ENCODE measurements around the gene PTPRR. TPM values are rescaled to one million over a fixed set of nuclear protein-coding genes. Genes with fewer than 3 reads are reported as not detected.
"Not testable (repeated sequence)": the region's sequence is repeated elsewhere in the genome, so short reads cannot be mapped to it uniquely, and the experiment has no call there.

Gene PTPRR
- polyA plus RNA-seq, 1 of the 3 experiments (the other 2 are of a cell fraction), result 1.4 TPM

- H3K79me2 ChIP-seq (ENCODE audit: insufficient read depth), result no peaks in the 10 kb centered on the region
Measured at GRCh38 chr12:70809887-70810286, 110.7 kb downstream of the PTPRR start.

GRCh38 chr12:70807993-70808392 is 112.5 kb downstream of the PTPRR start:
- H3K9ac ChIP-seq; H3K4me3 ChIP-seq (ENCODE audit: low read depth in 2 of 2, low read length in 1 of 2); DNase-seq; POLR2A ChIA-PET; H3K36me3 ChIP-seq (replicated peaks in 1 of 2; ENCODE audit: control insufficient read depth in 1 of 2, insufficient read depth in 2 of 2, low read length in 1 of 2); H3K9me2 ChIP-seq; H3K4me1 ChIP-seq (ENCODE audit: control insufficient read depth in 1 of 2, insufficient read depth in 2 of 2, low read depth in 1 of 2, low read length in 1 of 2); H3K4me2 ChIP-seq; H3K27me3 ChIP-seq (ENCODE audit: insufficient read depth); CTCF ChIA-PET; H3F3A ChIP-seq (replicated peaks; ENCODE audit: insufficient read depth); H3K79me2 ChIP-seq (ENCODE audit: insufficient read depth); H3K9me3 ChIP-seq; H2AFZ ChIP-seq (ENCODE audit: low read depth); H3K27ac ChIP-seq (ENCODE audit: low read depth in 2 of 2, low read length in 1 of 2); H4K20me1 ChIP-seq (ENCODE audit: insufficient read depth): not testable (repeated sequence)
- WGBS (ENCODE audit: low lambda C conversion rate), result 23% methylated on average over 2 of the region's 2 CpGs

More at GRCh38 chr12:70809887-70810286, 110.7 kb downstream of the PTPRR start:
- no peak for DNase-seq
- Histone ChIP-seq H4K20me1 (ENCODE audit: insufficient read depth) (no peaks in the 10 kb centered on the region), H3K27me3 (ENCODE audit: insufficient read depth) (no peaks in the 10 kb centered on the region), H2AFZ (ENCODE audit: low read depth) (no peak overlapping the region), H3K4me3 (ENCODE audit: low read depth in 2 of 2, low read length in 1 of 2) (no peak overlapping the region), H3K9me3 (no peaks in the 10 kb centered on the region), H3K9ac (no peak overlapping the region), H3K4me2 (no peak overlapping the region), H3K9me2 (no peaks in the 10 kb centered on the region), H3F3A (replicated peaks; ENCODE audit: insufficient read depth) (no peaks in the 10 kb centered on the region), H3K36me3 (replicated peaks in 1 of 2; ENCODE audit: control insufficient read depth in 1 of 2, insufficient read depth in 2 of 2, low read length in 1 of 2) (no peaks in the 10 kb centered on the region), H3K4me1 (ENCODE audit: control insufficient read depth in 1 of 2, insufficient read depth in 2 of 2, low read depth in 1 of 2, low read length in 1 of 2) (no peaks in the 10 kb centered on the region; a peak in 1 of 4 replicates), H3K27ac (ENCODE audit: low read depth in 2 of 2, low read length in 1 of 2) (no peak overlapping the region)
- 32% methylated on average over 4 of the region's 4 CpGs for WGBS (ENCODE audit: low lambda C conversion rate)
- ChIA-PET POLR2A (no interaction called here), CTCF (interaction anchor here (1.1 kb wide), 1 partner anchor 29 kb away, joined by 3 read pairs; no protein-coding TSS in a partner anchor)
- no peak for TF ChIP-seq ELF1 (IDR thresholded peaks at IDR 0.05)
- no peak for TF ChIP-seq EZH2phosphoT487 (IDR thresholded peaks at IDR 0.05; ENCODE audit: borderline replicate concordance, low read depth)
- no peak for TF ChIP-seq YY1 (IDR thresholded peaks at IDR 0.05; ENCODE audit: low read depth)
- TF ChIP-seq MXI1 (IDR thresholded peaks at IDR 0.05; ENCODE audit: low read depth, low read length), result no peak

DNA sequence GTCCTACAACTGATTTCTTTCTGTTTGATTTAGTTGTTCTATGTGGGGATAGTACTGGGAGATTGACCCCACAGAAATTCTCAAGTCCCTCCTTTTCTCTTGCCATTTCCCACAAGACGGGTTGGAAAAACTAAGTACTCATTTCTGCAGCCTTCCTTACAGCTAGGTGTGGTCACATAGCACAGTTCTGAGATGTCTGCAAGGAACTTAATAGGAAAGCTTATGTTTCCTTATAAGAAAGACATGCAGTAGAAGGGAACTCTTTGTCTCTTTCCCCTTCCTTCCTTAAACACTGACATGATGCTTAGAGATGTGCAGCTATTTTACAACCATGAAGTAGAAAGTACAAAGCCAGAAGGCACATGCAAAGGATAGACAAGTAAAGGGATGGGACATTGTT is 113.7 kb downstream of the PTPRR start:
- H2AFZ ChIP-seq (ENCODE audit: low read depth), result no peak overlapping the region
- 36% methylated on average over 1 of the region's 1 CpG for WGBS (ENCODE audit: low lambda C conversion rate)
- H3F3A ChIP-seq (replicated peaks; ENCODE audit: insufficient read depth), result no peaks in the 10 kb centered on the region
- no peak for DNase-seq
- no peaks in the 10 kb centered on the region; a peak in 1 of 4 replicates for H3K4me1 ChIP-seq (ENCODE audit: control insufficient read depth in 1 of 2, insufficient read depth in 2 of 2, low read depth in 1 of 2, low read length in 1 of 2)
- no peaks in the 10 kb centered on the region for H3K79me2 ChIP-seq (ENCODE audit: insufficient read depth)
- H3K9ac ChIP-seq, result no peak overlapping the region
- H3K9me3 ChIP-seq, result no peaks in the 10 kb centered on the region
- H3K27ac ChIP-seq (ENCODE audit: low read depth in 2 of 2, low read length in 1 of 2), result no peak overlapping the region
- H3K4me2 ChIP-seq, result no peak overlapping the region
- ChIA-PET POLR2A (no interaction called here), CTCF (no interaction called here)
- no peak overlapping the region for H3K4me3 ChIP-seq (ENCODE audit: low read depth in 2 of 2, low read length in 1 of 2)
- no peaks in the 10 kb centered on the region for H3K27me3 ChIP-seq (ENCODE audit: insufficient read depth)
- H4K20me1 ChIP-seq (ENCODE audit: insufficient read depth), result no peaks in the 10 kb centered on the region
- no peaks in the 10 kb centered on the region for H3K9me2 ChIP-seq
- no peaks in the 10 kb centered on the region for H3K36me3 ChIP-seq (replicated peaks in 1 of 2; ENCODE audit: control insufficient read depth in 1 of 2, insufficient read depth in 2 of 2, low read length in 1 of 2)
- TF ChIP-seq, protein P1, sequence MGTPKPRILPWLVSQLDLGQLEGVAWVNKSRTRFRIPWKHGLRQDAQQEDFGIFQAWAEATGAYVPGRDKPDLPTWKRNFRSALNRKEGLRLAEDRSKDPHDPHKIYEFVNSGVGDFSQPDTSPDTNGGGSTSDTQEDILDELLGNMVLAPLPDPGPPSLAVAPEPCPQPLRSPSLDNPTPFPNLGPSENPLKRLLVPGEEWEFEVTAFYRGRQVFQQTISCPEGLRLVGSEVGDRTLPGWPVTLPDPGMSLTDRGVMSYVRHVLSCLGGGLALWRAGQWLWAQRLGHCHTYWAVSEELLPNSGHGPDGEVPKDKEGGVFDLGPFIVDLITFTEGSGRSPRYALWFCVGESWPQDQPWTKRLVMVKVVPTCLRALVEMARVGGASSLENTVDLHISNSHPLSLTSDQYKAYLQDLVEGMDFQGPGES (IDR thresholded peaks at IDR 0.05; ENCODE audit: low read depth, low read length), result no peak
- TF ChIP-seq CTCF (IDR thresholded peaks at IDR 0.05) (no peak), TAF1 (IDR thresholded peaks at IDR 0.05; ENCODE audit: borderline replicate concordance, low read depth, low read length) (no peak), NRF1 (IDR thresholded peaks at IDR 0.05; ENCODE audit: low read depth, low read length) (no peak), MAX (IDR thresholded peaks at IDR 0.05; ENCODE audit: low read depth) (no peak), REST (IDR thresholded peaks at IDR 0.05; ENCODE audit: low read depth, low read length) (no peak), RCOR1 (IDR thresholded peaks at IDR 0.05; ENCODE audit: low read length) (no peak), YY1 (IDR thresholded peaks at IDR 0.05; ENCODE audit: low read depth) (no peak), FOXJ3 (CRISPR knock-in tag; IDR thresholded peaks at IDR 0.05) (no peak), PBX3 (IDR thresholded peaks at IDR 0.05) (no peak), ELF1 (IDR thresholded peaks at IDR 0.05) (no peak), RFX5 (IDR thresholded peaks at IDR 0.05; ENCODE audit: low read length) (no peak)
